ENCODE results near the gene MNAT1. TPM values are rescaled to one million over a fixed set of nuclear protein-coding genes. Genes with fewer than 3 reads are reported as not detected.

MNAT1 gene
- polyA plus RNA-seq, 3 donors = 4.1 to 5.8 (median 4.5) TPM

DNA sequence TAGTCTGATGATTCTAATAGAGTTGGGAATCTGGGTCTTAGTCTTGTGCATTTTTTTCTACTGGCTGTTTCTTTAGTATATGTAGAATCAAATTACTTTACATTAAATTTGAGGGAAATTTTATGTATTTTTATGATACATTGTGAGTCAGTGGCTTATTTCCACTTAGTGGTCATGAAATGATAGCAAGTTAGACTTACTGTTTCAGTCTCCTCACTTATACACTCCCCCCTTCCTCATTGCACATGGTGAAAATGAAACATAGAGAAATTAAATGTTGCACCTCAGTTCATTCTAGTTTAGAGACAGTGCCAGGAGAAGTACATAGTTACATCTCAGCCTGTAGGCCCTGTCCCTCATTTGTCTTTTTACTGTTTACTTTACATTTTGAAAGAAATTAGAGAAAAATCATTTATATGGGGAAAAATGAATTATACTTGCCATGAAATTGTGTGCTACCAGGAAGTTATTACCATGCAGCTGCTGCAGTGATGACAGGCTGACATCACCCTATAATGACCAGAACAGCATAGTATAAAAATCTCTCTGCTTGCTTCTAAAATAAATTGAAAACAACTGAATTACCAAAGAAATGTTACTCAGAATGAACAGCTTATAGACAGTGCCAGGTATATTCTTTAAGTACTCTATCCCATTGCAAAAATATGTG, 133.1 kb downstream of the MNAT1 start:
- Mint-ChIP-seq H3K9me3 (no peaks in the 10 kb centered on the region), H3K4me3 (no peak overlapping the region), H3K4me1 (no peaks in the 10 kb centered on the region), H3K36me3 (no peaks in the 10 kb centered on the region), H3K27me3 (ENCODE audit: low read depth in 3 of 3) (peaks cover 0 to 1% (median 1%) of the 10 kb centered on the region in 3 donors), H3K27ac (no peak overlapping the region)
- Histone ChIP-seq H3K9me3 (replicated peaks in 1 of 2; ENCODE audit: control insufficient read depth in 1 of 2, insufficient read depth in 1 of 2, low read length in 2 of 2) (no peaks in the 10 kb centered on the region), H3K9ac (ENCODE audit: insufficient read depth, low read length, poor library complexity, severe bottlenecking) (no peak overlapping the region), H3K79me2 (ENCODE audit: insufficient read depth, low read length) (no peaks in the 10 kb centered on the region), H3K36me3 (replicated peaks in 1 of 2; ENCODE audit: control insufficient read depth in 1 of 2, insufficient read depth in 2 of 2, low read length in 2 of 2) (no peaks in the 10 kb centered on the region), H3K4me3 (replicated peaks in 1 of 3; ENCODE audit: low read depth in 2 of 3, low read length in 3 of 3) (no peak overlapping the region), H3K27me3 (ENCODE audit: control insufficient read depth in 2 of 2, insufficient read depth in 2 of 2, low read length in 2 of 2) (no peaks in the 10 kb centered on the region), H2AFZ (ENCODE audit: insufficient read depth, low read depth, low read length, poor library complexity, severe bottlenecking) (no peak overlapping the region), H3K27ac (ENCODE audit: low read depth in 1 of 2, low read length in 2 of 2) (no peak overlapping the region), H3K4me1 (ENCODE audit: control insufficient read depth in 1 of 2, insufficient read depth in 2 of 2, low read length in 2 of 2) (no peaks in the 10 kb centered on the region), H3K4me2 (replicated peaks; ENCODE audit: extremely low read depth, low read length, poor library complexity, severe bottlenecking) (no peak overlapping the region), H4K20me1 (ENCODE audit: insufficient read depth, low read length) (no peaks in the 10 kb centered on the region)
- intact Hi-C loops (cut with micrococcal nuclease) = no loop called here
- DNase-seq = no peak
- TF ChIP-seq, protein P1, sequence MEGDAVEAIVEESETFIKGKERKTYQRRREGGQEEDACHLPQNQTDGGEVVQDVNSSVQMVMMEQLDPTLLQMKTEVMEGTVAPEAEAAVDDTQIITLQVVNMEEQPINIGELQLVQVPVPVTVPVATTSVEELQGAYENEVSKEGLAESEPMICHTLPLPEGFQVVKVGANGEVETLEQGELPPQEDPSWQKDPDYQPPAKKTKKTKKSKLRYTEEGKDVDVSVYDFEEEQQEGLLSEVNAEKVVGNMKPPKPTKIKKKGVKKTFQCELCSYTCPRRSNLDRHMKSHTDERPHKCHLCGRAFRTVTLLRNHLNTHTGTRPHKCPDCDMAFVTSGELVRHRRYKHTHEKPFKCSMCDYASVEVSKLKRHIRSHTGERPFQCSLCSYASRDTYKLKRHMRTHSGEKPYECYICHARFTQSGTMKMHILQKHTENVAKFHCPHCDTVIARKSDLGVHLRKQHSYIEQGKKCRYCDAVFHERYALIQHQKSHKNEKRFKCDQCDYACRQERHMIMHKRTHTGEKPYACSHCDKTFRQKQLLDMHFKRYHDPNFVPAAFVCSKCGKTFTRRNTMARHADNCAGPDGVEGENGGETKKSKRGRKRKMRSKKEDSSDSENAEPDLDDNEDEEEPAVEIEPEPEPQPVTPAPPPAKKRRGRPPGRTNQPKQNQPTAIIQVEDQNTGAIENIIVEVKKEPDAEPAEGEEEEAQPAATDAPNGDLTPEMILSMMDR (IDR thresholded peaks at IDR 0.05) = no peak

DNA sequence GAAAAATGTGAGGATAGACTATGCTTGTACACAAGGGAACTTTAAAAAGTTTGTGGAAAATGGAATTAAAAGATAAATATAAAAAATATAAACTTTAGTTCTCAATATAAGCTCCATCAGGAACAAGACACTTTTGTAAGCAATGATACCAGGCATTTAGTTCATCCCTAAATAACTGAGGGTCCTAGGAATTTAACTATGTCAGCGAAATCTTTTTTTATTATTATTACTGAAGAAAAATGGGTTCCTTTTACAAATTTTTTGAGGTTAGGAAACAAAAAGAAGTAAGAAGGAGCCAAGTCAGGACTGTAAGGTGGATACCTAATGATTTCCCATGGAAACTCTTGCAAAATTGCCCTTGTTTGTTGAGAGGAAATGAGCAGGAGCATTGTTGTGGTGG, 143.6 kb downstream of the MNAT1 start:
- peaks cover 0 to 4% of the 10 kb centered on the region in 2 donors for H3K9me3 ChIP-seq (replicated peaks in 1 of 2; ENCODE audit: control insufficient read depth in 1 of 2, insufficient read depth in 1 of 2, low read length in 2 of 2)
- no peak overlapping the region for H3K27ac ChIP-seq (ENCODE audit: low read depth in 1 of 2, low read length in 2 of 2)
- no peaks in the 10 kb centered on the region for H4K20me1 ChIP-seq (ENCODE audit: insufficient read depth, low read length)
- Mint-ChIP-seq H3K27me3 (ENCODE audit: low read depth in 3 of 3) (peaks cover 0 to 1% (median 0%) of the 10 kb centered on the region in 3 donors), H3K9me3 (peaks cover 0 to 11% (median 3%) of the 10 kb centered on the region in 7 donors), H3K36me3 (peaks cover 9 to 19% of the 10 kb centered on the region in 2 donors), H3K27ac (no peak overlapping the region), H3K4me1 (no peaks in the 10 kb centered on the region), H3K4me3 (no peak overlapping the region)
- H3K79me2 ChIP-seq (ENCODE audit: insufficient read depth, low read length) = no peaks in the 10 kb centered on the region
- intact Hi-C loops (cut with micrococcal nuclease) = no loop called here
- H3K9ac ChIP-seq (ENCODE audit: insufficient read depth, low read length, poor library complexity, severe bottlenecking) = no peak overlapping the region
- TF ChIP-seq, protein P1 (IDR thresholded peaks at IDR 0.05) = no peak
- no peaks in the 10 kb centered on the region for H3K27me3 ChIP-seq (ENCODE audit: control insufficient read depth in 2 of 2, insufficient read depth in 2 of 2, low read length in 2 of 2)
- no peak overlapping the region for H3K4me3 ChIP-seq (replicated peaks in 1 of 3; ENCODE audit: low read depth in 2 of 3, low read length in 3 of 3)
- no peak overlapping the region for H2AFZ ChIP-seq (ENCODE audit: insufficient read depth, low read depth, low read length, poor library complexity, severe bottlenecking)
- WGBS (ENCODE audit: insufficient coverage) = no CpG with 5 or more reads among the region's 1 CpG
- H3K4me2 ChIP-seq (replicated peaks; ENCODE audit: extremely low read depth, low read length, poor library complexity, severe bottlenecking) = no peak overlapping the region
- peaks cover 0 to 7% of the 10 kb centered on the region in 2 donors for H3K36me3 ChIP-seq (replicated peaks in 1 of 2; ENCODE audit: control insufficient read depth in 1 of 2, insufficient read depth in 2 of 2, low read length in 2 of 2)
- H3K4me1 ChIP-seq (ENCODE audit: control insufficient read depth in 1 of 2, insufficient read depth in 2 of 2, low read length in 2 of 2) = no peaks in the 10 kb centered on the region
- DNase-seq = no peak

All from CD14-positive monocyte (primary cell).